GM12872 (cell line): ENCODE results near the gene SPEM3.

Experiments
- CTCF ChIP-seq: IDR thresholded peaks from 3 replicates; pipeline ENCODE4 v1.5.1; 2011; ENCODE audit warnings: low read depth, mild to moderate bottlenecking, low read length, moderate library complexity; ENCODE audit not compliant: insufficient read depth

Gene SPEM3

GRCh38 chr17:7428557-7428956, at the start of gene SPEM3:
SPEM3 (plus strand) TSS chr17:7428857; CDS start chr17:7428903, 46 bp downstream.
- TF ChIP-seq CTCF = no peak

- TF ChIP-seq CTCF = no peak
Observed at GRCh38 chr17:7379134-7379533, 49.5 kb upstream of the SPEM3 start.

GRCh38 chr17:7380321-7380720, 48.3 kb upstream of the SPEM3 start:
- TF ChIP-seq CTCF = no peak

GRCh38 chr17:7380855-7381683, 47.6 kb upstream of the SPEM3 start, which contains the start of gene TNK1:
TNK1 (plus strand) TSS chr17:7381089; CDS start chr17:7382927, 1,838 bp downstream.
- TF ChIP-seq CTCF = no peak

- TF ChIP-seq CTCF = no peak
Observed at GRCh38 chr17:7382901-7383300, 45.8 kb upstream of the SPEM3 start.

GRCh38 chr17:7383371-7383741, 45.3 kb upstream of the SPEM3 start:
- no peak for TF ChIP-seq CTCF

GRCh38 chr17:7383742-7384488, 44.7 kb upstream of the SPEM3 start:
- TF ChIP-seq CTCF = no peak
